ENCODE results near the gene OR13J1. TPM values are rescaled to one million over a fixed set of nuclear protein-coding genes. Genes with fewer than 3 reads are reported as not detected.

The OR13J1 gene
- total RNA-seq, 4 donors from 2014 or later = 0.64 TPM; not detected in 3

- no peak overlapping the region for H3K27ac ChIP-seq
- intact Hi-C loops (cut with DNase I; ENCODE audit: low total_unique reads) = no loop called here
- H3K36me3 ChIP-seq = no peaks in the 10 kb centered on the region
- in situ Hi-C loops (cut with MboI; ENCODE audit: low pct_ligation_motif_present in 1 of 4, low pct_unique_long_range_greater_than_20kb in 1 of 4, low sequenced_read_pairs in 3 of 4) = no loop called here
- H3K27me3 ChIP-seq = no peaks in the 10 kb centered on the region
- TF ChIP-seq POLR2A (IDR thresholded peaks at IDR 0.05) (no peak), CTCF (IDR thresholded peaks at IDR 0.05) (no peak), POLR2AphosphoS5 (IDR thresholded peaks at IDR 0.05) (no peak), EP300 (IDR thresholded peaks at IDR 0.05; ENCODE audit: low read depth) (no peak)
- DNase-seq = no peak
- WGBS, 2 donors (ENCODE audit: low coverage in 1 of 2) = 80 to 87% methylated on average over 1 to 4 of the region's 4 CpGs
- no peak overlapping the region for H3K4me3 ChIP-seq
- peaks cover 17 to 57% (median 50%) of the 10 kb centered on the region in 4 donors for H3K4me1 ChIP-seq
- no peaks in the 10 kb centered on the region for H3K9me3 ChIP-seq
Measured at GRCh38 chr9:35831040-35831439, 39.2 kb downstream of the OR13J1 start.

DNA sequence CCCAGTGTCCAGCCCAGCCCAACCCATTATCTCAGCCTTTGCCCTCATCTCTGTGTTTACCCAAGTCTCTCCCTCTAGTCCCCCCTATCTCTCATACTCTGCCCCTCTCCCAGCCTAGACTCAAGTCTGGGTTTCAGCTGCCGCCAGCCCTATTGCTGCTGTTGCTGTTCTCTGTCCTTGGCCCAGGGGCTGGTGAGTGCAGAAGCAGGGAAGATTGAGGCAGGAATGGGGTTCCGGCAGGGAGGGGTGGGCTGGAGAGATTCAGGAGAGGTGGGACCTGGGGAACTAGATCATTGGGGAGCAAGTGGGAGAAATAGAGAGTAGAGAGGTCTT, 40.5 kb downstream of the OR13J1 start:
- Histone ChIP-seq H3K27ac (peak overlapping the region; percentile 94 to 98 (median 94)), H3K36me3 (no peaks in the 10 kb centered on the region), H3K9me3 (no peaks in the 10 kb centered on the region), H3K4me3 (peak overlapping the region; percentile 72 to 82 (median 78)), H3K27me3 (no peaks in the 10 kb centered on the region), H3K4me1 (peaks cover 16 to 44% (median 37%) of the 10 kb centered on the region in 4 donors)
- 28 to 29% methylated on average over 1 to 2 of the region's 2 CpGs for WGBS, 2 donors (ENCODE audit: low coverage in 1 of 2)
- intact Hi-C loops (cut with DNase I; ENCODE audit: low total_unique reads) = no loop called here
- in situ Hi-C loops (cut with MboI; ENCODE audit: low pct_ligation_motif_present in 1 of 4, low pct_unique_long_range_greater_than_20kb in 1 of 4, low sequenced_read_pairs in 3 of 4) = no loop called here
- no peak for TF ChIP-seq POLR2AphosphoS5 (IDR thresholded peaks at IDR 0.05)
- TF ChIP-seq EP300 (IDR thresholded peaks at IDR 0.05; ENCODE audit: low read depth) = no peak
- no peak for TF ChIP-seq POLR2A (IDR thresholded peaks at IDR 0.05)
- no peak for TF ChIP-seq CTCF (IDR thresholded peaks at IDR 0.05)
- DNase-seq = no peak

GRCh38 chr9:35829084-35829763, 41.0 kb downstream of the OR13J1 start, which contains the start of gene TMEM8B:
TSS of gene TMEM8B (plus strand) at chr9:35829228. CDS start at chr9:35829448, 220 bp downstream.
- TF ChIP-seq POLR2AphosphoS5 (IDR thresholded peaks at IDR 0.05) = peak in 2 of 3 donors; percentile 27 to 55
- no peak for TF ChIP-seq EP300 (IDR thresholded peaks at IDR 0.05; ENCODE audit: low read depth)
- TF ChIP-seq CTCF (IDR thresholded peaks at IDR 0.05) = no peak
- peak; percentile 35 for TF ChIP-seq POLR2A (IDR thresholded peaks at IDR 0.05)
- H3K9me3 ChIP-seq = no peaks in the 10 kb centered on the region
- peak within 1 kb of the TSS; percentile 94 to 98 (median 94) for H3K27ac ChIP-seq
- H3K36me3 ChIP-seq = no peaks in the 10 kb centered on the region
- H3K27me3 ChIP-seq = no peaks in the 10 kb centered on the region
- peak within 1 kb of the TSS; percentile 72 to 82 (median 78) for H3K4me3 ChIP-seq
- intact Hi-C loops (cut with DNase I; ENCODE audit: low total_unique reads) = no loop called here
- 1% methylated on average over 29 of the region's 53 CpGs; no CpG with 5 or more reads in 1 of the 2 donors for WGBS, 2 donors (ENCODE audit: low coverage in 1 of 2)
- in situ Hi-C loops (cut with MboI; ENCODE audit: low pct_ligation_motif_present in 1 of 4, low pct_unique_long_range_greater_than_20kb in 1 of 4, low sequenced_read_pairs in 3 of 4) = no loop called here
- H3K4me1 ChIP-seq = peaks cover 11 to 39% (median 32%) of the 10 kb centered on the region in 4 donors
- DNase-seq = peak; percentile 97

DNA sequence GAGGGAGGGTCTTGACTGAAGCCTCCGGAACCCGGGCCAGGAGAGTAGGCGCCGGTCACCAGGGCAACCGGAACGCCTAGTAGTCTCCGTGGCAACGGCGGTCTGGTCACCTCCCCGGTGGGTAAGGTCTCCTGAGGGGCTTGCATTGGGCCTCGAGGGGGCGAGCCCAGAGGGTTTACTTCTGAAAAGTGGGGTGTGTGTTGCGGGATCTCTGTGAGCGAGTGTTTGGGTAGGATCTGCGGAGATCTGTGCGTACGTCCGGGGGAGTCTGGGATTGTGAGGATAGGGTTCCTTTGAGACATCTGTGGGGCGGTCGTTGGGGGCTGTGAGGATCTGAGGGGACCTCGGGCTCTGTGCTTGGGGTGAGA, 41.5 kb downstream of the OR13J1 start, which contains the start of gene FAM221B:
Gene FAM221B (minus strand): TSS at position 17 of the 368 bp plus-strand sequence. CDS start 2,571 bp downstream, outside the sequence.
- TF ChIP-seq EP300 (IDR thresholded peaks at IDR 0.05; ENCODE audit: low read depth) = no peak
- no peak for TF ChIP-seq POLR2A (IDR thresholded peaks at IDR 0.05)
- TF ChIP-seq CTCF (IDR thresholded peaks at IDR 0.05) = no peak
- no peak for TF ChIP-seq POLR2AphosphoS5 (IDR thresholded peaks at IDR 0.05)
- Histone ChIP-seq H3K4me3 (peak within 1 kb of the TSS; percentile 72 to 82 (median 78)), H3K36me3 (no peaks in the 10 kb centered on the region), H3K27me3 (no peaks in the 10 kb centered on the region), H3K4me1 (peaks cover 9 to 33% (median 27%) of the 10 kb centered on the region in 4 donors), H3K9me3 (no peaks in the 10 kb centered on the region), H3K27ac (peak within 1 kb of the TSS; percentile 94 to 98 (median 94))
- intact Hi-C loops (cut with DNase I; ENCODE audit: low total_unique reads) = no loop called here
- DNase-seq = peak; percentile 48
- in situ Hi-C loops (cut with MboI; ENCODE audit: low pct_ligation_motif_present in 1 of 4, low pct_unique_long_range_greater_than_20kb in 1 of 4, low sequenced_read_pairs in 3 of 4) = no loop called here
- 1% methylated on average over 16 of the region's 21 CpGs; no CpG with 5 or more reads in 1 of the 2 donors for WGBS, 2 donors (ENCODE audit: low coverage in 1 of 2)
